ENCODE measurements around the gene FAM32A. TPM values are rescaled to one million over a fixed set of nuclear protein-coding genes. Genes with fewer than 3 reads are reported as not detected.
A peak's percentile ranks its signal among the peaks of the same experiment; 100 is the strongest.

Gene FAM32A
- polyA plus RNA-seq, 3 donors, result 92.2 to 245 (median 219) TPM

DNA sequence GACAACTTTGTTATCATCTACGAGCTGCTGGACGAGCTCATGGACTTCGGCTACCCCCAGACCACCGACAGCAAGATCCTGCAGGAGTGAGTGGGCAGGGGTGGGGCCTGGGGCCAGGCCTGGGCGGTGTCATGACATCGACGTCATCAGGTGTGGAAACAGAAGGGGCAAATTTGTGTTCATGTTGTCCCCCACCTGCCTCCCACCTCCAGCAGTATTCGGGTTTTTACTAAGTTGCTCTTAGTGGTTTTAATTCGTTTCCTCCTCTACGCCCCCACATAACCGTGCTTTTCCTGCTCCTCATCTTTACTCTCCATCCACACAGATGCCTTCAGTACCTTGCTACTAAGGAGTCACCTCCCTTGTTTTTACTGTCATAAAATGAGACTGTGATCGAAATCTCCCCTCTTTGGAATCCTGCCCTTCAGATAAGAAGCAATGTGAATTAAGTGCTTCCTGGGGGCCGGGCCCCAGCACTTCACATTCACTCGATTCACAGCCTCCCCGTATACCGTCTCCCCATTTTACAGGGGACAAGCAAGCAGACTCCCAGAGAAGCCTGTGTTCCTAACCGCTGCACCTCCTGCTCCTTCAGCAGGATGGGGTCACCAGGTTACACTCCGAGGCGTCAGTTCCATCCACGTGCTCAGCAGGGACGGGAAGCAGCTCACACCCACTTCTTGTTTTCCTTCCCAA is 23.0 kb downstream of the FAM32A start:
- peaks cover 42% of the 10 kb centered on the region for H4K20me1 ChIP-seq (ENCODE audit: insufficient read depth, low read length)
- intact Hi-C loops (cut with micrococcal nuclease), result no loop called here
- no peak overlapping the region for H3K27ac ChIP-seq (ENCODE audit: low read depth in 1 of 2, low read length in 2 of 2)
- DNase-seq, result no peak
- H3K27me3 Mint-ChIP-seq (ENCODE audit: low read depth in 3 of 3), result no peaks in the 10 kb centered on the region
- H3K9ac ChIP-seq (ENCODE audit: insufficient read depth, low read length, poor library complexity, severe bottlenecking), result no peak overlapping the region
- H3K4me2 ChIP-seq (replicated peaks; ENCODE audit: extremely low read depth, low read length, poor library complexity, severe bottlenecking), result no peak overlapping the region
- no peak overlapping the region for H3K4me3 Mint-ChIP-seq
- peak overlapping the region in 3 of 7 donors; percentile 28 to 62 (median 57) for H3K27ac Mint-ChIP-seq
- H3K36me3 ChIP-seq (replicated peaks in 1 of 2; ENCODE audit: control insufficient read depth in 1 of 2, insufficient read depth in 2 of 2, low read length in 2 of 2), result peaks cover 87 to 100% of the 10 kb centered on the region in 2 donors
- H3K79me2 ChIP-seq (ENCODE audit: insufficient read depth, low read length), result peaks cover 45% of the 10 kb centered on the region
- TF ChIP-seq, protein P1, sequence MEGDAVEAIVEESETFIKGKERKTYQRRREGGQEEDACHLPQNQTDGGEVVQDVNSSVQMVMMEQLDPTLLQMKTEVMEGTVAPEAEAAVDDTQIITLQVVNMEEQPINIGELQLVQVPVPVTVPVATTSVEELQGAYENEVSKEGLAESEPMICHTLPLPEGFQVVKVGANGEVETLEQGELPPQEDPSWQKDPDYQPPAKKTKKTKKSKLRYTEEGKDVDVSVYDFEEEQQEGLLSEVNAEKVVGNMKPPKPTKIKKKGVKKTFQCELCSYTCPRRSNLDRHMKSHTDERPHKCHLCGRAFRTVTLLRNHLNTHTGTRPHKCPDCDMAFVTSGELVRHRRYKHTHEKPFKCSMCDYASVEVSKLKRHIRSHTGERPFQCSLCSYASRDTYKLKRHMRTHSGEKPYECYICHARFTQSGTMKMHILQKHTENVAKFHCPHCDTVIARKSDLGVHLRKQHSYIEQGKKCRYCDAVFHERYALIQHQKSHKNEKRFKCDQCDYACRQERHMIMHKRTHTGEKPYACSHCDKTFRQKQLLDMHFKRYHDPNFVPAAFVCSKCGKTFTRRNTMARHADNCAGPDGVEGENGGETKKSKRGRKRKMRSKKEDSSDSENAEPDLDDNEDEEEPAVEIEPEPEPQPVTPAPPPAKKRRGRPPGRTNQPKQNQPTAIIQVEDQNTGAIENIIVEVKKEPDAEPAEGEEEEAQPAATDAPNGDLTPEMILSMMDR (IDR thresholded peaks at IDR 0.05), result no peak
- no peaks in the 10 kb centered on the region for H3K4me1 ChIP-seq (ENCODE audit: control insufficient read depth in 1 of 2, insufficient read depth in 2 of 2, low read length in 2 of 2)
- H3K36me3 Mint-ChIP-seq, result peaks cover 89 to 97% of the 10 kb centered on the region in 2 donors
- WGBS (ENCODE audit: insufficient coverage), result 92% methylated on average over 14 of the region's 21 CpGs
- H3K4me1 Mint-ChIP-seq, result peaks cover 3% of the 10 kb centered on the region
- H3K9me3 Mint-ChIP-seq, result peaks cover 0 to 1% (median 0%) of the 10 kb centered on the region in 7 donors
- H2AFZ ChIP-seq (ENCODE audit: insufficient read depth, low read depth, low read length, poor library complexity, severe bottlenecking), result no peak overlapping the region
- no peaks in the 10 kb centered on the region for H3K9me3 ChIP-seq (replicated peaks in 1 of 2; ENCODE audit: control insufficient read depth in 1 of 2, insufficient read depth in 1 of 2, low read length in 2 of 2)
- no peaks in the 10 kb centered on the region for H3K27me3 ChIP-seq (ENCODE audit: control insufficient read depth in 2 of 2, insufficient read depth in 2 of 2, low read length in 2 of 2)
- no peak overlapping the region for H3K4me3 ChIP-seq (replicated peaks in 1 of 3; ENCODE audit: low read depth in 2 of 3, low read length in 3 of 3)

DNA sequence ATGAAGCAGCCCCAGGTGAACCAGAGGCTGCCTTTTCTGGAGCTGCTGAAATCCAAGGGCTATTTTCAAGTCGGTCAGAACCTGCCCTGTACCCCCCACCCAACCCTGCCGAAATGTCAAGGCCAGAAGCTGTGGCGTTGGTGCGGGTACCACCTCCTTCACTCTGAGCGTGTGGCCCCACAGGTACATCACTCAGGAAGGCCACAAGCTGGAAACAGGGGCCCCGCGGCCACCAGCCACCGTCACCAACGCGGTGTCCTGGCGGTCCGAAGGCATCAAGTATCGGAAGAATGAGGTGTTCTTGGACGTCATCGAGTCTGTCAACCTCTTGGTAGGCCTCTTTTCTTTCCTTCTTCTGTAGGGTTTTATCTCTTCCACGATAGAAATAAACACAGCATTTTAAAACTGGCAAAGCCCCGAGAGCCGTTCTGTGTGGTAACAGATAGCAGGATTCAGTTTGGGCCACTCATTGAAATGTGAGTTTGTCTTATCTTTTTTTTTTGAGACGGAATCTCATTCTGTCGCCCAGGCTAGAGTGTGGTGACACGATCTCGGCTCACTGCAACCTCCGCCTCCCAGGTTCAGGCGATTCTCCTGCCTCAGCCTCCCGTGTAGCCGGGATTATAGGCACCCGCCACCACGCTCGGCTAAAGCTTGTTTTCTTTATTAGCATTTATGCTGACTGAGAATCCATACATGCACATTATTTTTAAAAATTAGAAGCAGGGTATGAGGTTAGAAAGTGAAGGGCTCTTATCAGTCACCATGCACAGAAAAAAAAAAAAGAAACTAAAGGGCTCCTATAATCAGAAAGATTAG is 23.8 kb downstream of the FAM32A start:
- Mint-ChIP-seq H3K27ac (peak overlapping the region in 1 of 7 donors; percentile 72), H3K36me3 (peaks cover 84 to 97% of the 10 kb centered on the region in 2 donors), H3K4me3 (no peak overlapping the region), H3K4me1 (peaks cover 3% of the 10 kb centered on the region), H3K27me3 (ENCODE audit: low read depth in 3 of 3) (no peaks in the 10 kb centered on the region), H3K9me3 (peaks cover 0 to 1% (median 0%) of the 10 kb centered on the region in 7 donors)
- H3K79me2 ChIP-seq (ENCODE audit: insufficient read depth, low read length), result peaks cover 45% of the 10 kb centered on the region
- no peak for DNase-seq
- no peak overlapping the region for H2AFZ ChIP-seq (ENCODE audit: insufficient read depth, low read depth, low read length, poor library complexity, severe bottlenecking)
- H3K4me3 ChIP-seq (replicated peaks in 1 of 3; ENCODE audit: low read depth in 2 of 3, low read length in 3 of 3), result no peak overlapping the region
- H3K4me1 ChIP-seq (ENCODE audit: control insufficient read depth in 1 of 2, insufficient read depth in 2 of 2, low read length in 2 of 2), result no peaks in the 10 kb centered on the region
- H3K27me3 ChIP-seq (ENCODE audit: control insufficient read depth in 2 of 2, insufficient read depth in 2 of 2, low read length in 2 of 2), result no peaks in the 10 kb centered on the region
- H3K4me2 ChIP-seq (replicated peaks; ENCODE audit: extremely low read depth, low read length, poor library complexity, severe bottlenecking), result no peak overlapping the region
- peaks cover 83 to 100% of the 10 kb centered on the region in 2 donors for H3K36me3 ChIP-seq (replicated peaks in 1 of 2; ENCODE audit: control insufficient read depth in 1 of 2, insufficient read depth in 2 of 2, low read length in 2 of 2)
- peaks cover 40% of the 10 kb centered on the region for H4K20me1 ChIP-seq (ENCODE audit: insufficient read depth, low read length)
- TF ChIP-seq, protein P1 (IDR thresholded peaks at IDR 0.05), result no peak
- no peak overlapping the region for H3K27ac ChIP-seq (ENCODE audit: low read depth in 1 of 2, low read length in 2 of 2)
- over 99% methylated on average over 20 of the region's 29 CpGs for WGBS (ENCODE audit: insufficient coverage)
- no peak overlapping the region for H3K9ac ChIP-seq (ENCODE audit: insufficient read depth, low read length, poor library complexity, severe bottlenecking)
- intact Hi-C loops (cut with micrococcal nuclease), result no loop called here
- no peaks in the 10 kb centered on the region for H3K9me3 ChIP-seq (replicated peaks in 1 of 2; ENCODE audit: control insufficient read depth in 1 of 2, insufficient read depth in 1 of 2, low read length in 2 of 2)
